Stomach (tissue), 4 donors: ENCODE data around the gene SLC16A7.
"Not testable (repeated sequence)": the region's sequence is repeated elsewhere in the genome, so short reads cannot be mapped to it uniquely, and the experiment has no call there.

ENCODE experiments used
- POLR2A ChIP-seq, 4 donors: fragments of 450-650 bp; IDR thresholded peaks; one replicate each; pipeline ENCODE4 v1.6.1; 2016; ENCODE audit warnings: antibody characterized with exemption in 4 of 4, control low read depth in 2 of 4, mild to moderate bottlenecking in 1 of 4, moderate library complexity in 1 of 4
- TF ChIP-seq, protein P1 (sequence below), 7 experiments: fragments of 450-650 bp in 4 of 7; fragments of 200-600 bp in 3 of 7; sonication (generic) in 3 of 7; IDR thresholded peaks; one replicate each; pipeline ENCODE4 v1.5.1; 2016 to 2019; ENCODE audit warnings: antibody characterized with exemption in 7 of 7, control low read depth in 2 of 7, mild to moderate bottlenecking in 1 of 7

DNA sequence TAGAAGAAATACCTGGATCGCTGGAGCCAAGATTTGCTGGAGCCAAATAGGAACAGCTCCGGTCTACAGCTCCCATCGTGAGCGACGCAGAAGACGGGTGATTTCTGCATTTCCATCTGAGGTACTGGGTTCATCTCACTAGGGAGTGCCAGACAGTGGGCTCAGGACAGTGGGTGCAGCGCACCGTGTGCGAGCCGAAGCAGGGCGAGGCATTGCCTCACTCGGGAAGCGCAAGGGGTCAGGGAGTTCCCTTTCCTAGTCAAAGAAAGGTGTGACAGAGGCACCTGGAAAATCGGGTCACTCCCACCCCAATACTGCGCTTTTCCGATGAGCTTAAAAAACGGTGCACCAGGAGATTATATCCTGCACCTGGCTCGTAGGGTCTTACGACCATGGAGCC lies 155.3 kb downstream of the SLC16A7 start:
- TF ChIP-seq POLR2A (IDR thresholded peaks at IDR 0.05), result not testable (repeated sequence)
- TF ChIP-seq, protein P1, sequence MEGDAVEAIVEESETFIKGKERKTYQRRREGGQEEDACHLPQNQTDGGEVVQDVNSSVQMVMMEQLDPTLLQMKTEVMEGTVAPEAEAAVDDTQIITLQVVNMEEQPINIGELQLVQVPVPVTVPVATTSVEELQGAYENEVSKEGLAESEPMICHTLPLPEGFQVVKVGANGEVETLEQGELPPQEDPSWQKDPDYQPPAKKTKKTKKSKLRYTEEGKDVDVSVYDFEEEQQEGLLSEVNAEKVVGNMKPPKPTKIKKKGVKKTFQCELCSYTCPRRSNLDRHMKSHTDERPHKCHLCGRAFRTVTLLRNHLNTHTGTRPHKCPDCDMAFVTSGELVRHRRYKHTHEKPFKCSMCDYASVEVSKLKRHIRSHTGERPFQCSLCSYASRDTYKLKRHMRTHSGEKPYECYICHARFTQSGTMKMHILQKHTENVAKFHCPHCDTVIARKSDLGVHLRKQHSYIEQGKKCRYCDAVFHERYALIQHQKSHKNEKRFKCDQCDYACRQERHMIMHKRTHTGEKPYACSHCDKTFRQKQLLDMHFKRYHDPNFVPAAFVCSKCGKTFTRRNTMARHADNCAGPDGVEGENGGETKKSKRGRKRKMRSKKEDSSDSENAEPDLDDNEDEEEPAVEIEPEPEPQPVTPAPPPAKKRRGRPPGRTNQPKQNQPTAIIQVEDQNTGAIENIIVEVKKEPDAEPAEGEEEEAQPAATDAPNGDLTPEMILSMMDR (IDR thresholded peaks at IDR 0.05), result not testable (repeated sequence)
